IMR-90 (cell line): ENCODE results near the gene UNC93B1. TPM values are rescaled to one million over a fixed set of nuclear protein-coding genes. Genes with fewer than 3 reads are reported as not detected.

Experiments used
- CHD1 ChIP-seq: IDR thresholded peaks from 2 replicates; pipeline ENCODE4 v1.6.1; 2012; ENCODE audit warnings: low read depth, low read length, improper control_type of control experiment
- RFX5 ChIP-seq: IDR thresholded peaks from 2 replicates; pipeline ENCODE4 v1.8.0; 2012; ENCODE audit warnings: low read depth, mild to moderate bottlenecking, low read length, moderate library complexity
- polyA plus RNA-seq, 3 experiments: library from polyadenylated mRNA; depleted of rRNA; stranded (reverse); fragments of >200 nt; gene quantifications; 2 replicates each; pipeline ENCODE4 v1.2.3, GENCODE V29; 2012; ENCODE audit warnings: low replicate concordance in 1 of 3
- total RNA-seq: library from RNA; depleted of rRNA; stranded (reverse); fragments of >200 nt; gene quantifications from 2 replicates; pipeline ENCODE4 v1.2.3, GENCODE V29; 2012
- TF ChIP-seq, protein P1 (sequence below): fragments of 150-350 bp; IDR thresholded peaks from 2 replicates; pipeline ENCODE4 v1.6.1; 2017; ENCODE audit warnings: mild to moderate bottlenecking, antibody characterized with exemption, low read length, low read depth

UNC93B1 gene
- total and polyA plus RNA-seq, 2 of the 4 experiments (the other 2 are of a cell fraction), result 10.9 to 19.2 TPM

DNA sequence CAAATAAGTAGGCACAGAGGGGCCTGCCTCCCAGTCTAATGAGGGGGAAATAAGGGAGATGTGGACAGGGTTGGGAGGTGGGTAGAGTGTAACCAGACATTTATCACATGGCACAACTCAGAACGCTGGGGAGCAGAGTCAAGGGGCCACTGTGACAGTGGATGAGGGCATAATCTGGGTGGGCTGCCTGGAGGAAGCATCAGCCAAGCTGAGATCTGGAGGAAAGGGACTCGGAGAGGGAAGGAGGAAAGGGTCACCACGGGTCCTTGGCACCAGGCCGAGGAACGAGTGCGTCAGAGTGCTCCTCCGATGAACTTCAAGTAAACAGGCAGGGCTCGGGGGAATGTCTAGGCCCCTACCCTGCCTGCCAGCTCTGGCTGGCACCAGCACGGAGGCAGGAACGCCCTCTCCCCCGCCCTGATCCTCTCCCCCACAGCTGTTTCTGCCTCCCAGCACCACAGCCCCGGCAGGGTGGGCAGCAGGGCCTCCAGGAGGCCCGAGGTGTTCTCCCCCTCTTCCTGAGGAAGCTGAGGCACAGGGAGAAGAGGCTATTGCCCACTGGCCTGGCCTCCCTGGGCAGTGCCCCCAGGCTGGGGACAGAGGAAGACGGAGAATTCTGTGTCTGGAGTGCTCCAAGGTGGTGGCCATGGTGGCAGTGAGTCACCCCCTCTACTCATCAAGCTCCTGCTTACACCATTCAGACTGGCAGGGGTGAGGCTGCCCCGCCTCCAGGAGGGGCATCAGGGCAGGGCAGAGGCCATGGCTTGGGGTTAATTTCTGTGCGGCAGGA is 10.5 kb upstream of the UNC93B1 start (continued):
- TF ChIP-seq, protein P1, sequence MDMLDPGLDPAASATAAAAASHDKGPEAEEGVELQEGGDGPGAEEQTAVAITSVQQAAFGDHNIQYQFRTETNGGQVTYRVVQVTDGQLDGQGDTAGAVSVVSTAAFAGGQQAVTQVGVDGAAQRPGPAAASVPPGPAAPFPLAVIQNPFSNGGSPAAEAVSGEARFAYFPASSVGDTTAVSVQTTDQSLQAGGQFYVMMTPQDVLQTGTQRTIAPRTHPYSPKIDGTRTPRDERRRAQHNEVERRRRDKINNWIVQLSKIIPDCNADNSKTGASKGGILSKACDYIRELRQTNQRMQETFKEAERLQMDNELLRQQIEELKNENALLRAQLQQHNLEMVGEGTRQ, result no peak
- TF ChIP-seq CHD1, result no peak
- TF ChIP-seq RFX5, result no peak
